ENCODE measurements around the gene CAP2. TPM values are rescaled to one million over a fixed set of nuclear protein-coding genes. Genes with fewer than 3 reads are reported as not detected.

Gene CAP2
- total RNA-seq, 1 experiment from 2014 or later: 11.5 TPM

DNA sequence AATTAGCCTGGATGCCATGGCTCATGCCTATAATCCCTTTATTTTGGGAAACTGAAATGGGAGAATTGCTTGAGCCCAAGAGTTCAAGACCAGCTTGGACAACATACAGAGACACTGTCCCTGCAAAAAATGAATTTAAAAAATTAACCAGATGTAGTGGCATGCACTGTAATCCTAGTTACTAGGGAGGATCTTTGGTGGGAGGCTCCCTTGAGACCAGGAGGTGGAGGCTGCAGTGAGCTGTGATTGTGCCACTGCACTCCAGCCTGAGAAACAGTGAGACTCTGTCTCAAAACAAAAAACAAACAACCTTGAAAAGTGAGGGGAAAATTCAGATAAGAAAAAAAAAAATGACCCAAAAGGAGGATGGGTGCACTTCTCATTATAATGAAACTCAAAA lies 23.4 kb downstream of the CAP2 start:
- peaks cover 35 to 39% of the 10 kb centered on the region in 2 experiments for H3K4me1 Mint-ChIP-seq
- H3K9ac ChIP-seq (ENCODE audit: extremely low read depth, insufficient read length, low read length): no peak overlapping the region

More for the DNA sequence above, 23.4 kb downstream of the CAP2 start:
- Histone ChIP-seq H3K27ac (ENCODE audit: insufficient read length, low read depth, low read length) (no peak overlapping the region), H3K18ac (ENCODE audit: insufficient read length, low read depth, low read length) (no peak overlapping the region), H3K27me3 (ENCODE audit: insufficient read depth, low read length) (no peaks in the 10 kb centered on the region), H4K20me1 (ENCODE audit: control insufficient read depth, insufficient read depth, insufficient read length) (no peaks in the 10 kb centered on the region), H3K79me2 (ENCODE audit: insufficient read depth, low read length) (no peaks in the 10 kb centered on the region; the same call in 1 of the 2 replicates), H2BK120ac (ENCODE audit: low read depth, low read length, poor library complexity, severe bottlenecking) (no peak overlapping the region), H2BK12ac (ENCODE audit: insufficient read length, low read depth, low read length) (no peak overlapping the region), H3K4ac (ENCODE audit: low read depth, low read length) (no peak overlapping the region), H3T11ph (ENCODE audit: low read length) (no peak overlapping the region), H4K91ac (ENCODE audit: insufficient read length, low read depth, low read length) (no peak overlapping the region), H4K5ac (ENCODE audit: insufficient read length, low read depth, low read length) (no peak overlapping the region), H3K79me1 (ENCODE audit: insufficient read depth, low read depth, low read length, poor library complexity, severe bottlenecking) (no peaks in the 10 kb centered on the region), H2AK5ac (ENCODE audit: insufficient read length, low read length) (no peak overlapping the region), H2AFZ (ENCODE audit: low read length) (no peak overlapping the region), H3K4me2 (ENCODE audit: insufficient read depth, insufficient read length, low read length) (no peak overlapping the region), H4K8ac (replicated peaks; ENCODE audit: insufficient read length, low read depth, low read length) (no peak overlapping the region), H3K9me3 (ENCODE audit: control insufficient read depth, low read depth, low read length) (no peaks in the 10 kb centered on the region), H2BK5ac (ENCODE audit: insufficient read length, low read length) (no peak overlapping the region), H3K56ac (ENCODE audit: insufficient read length, low read depth, low read length) (no peak overlapping the region), H2BK15ac (ENCODE audit: low read depth, low read length) (no peak overlapping the region), H2BK20ac (ENCODE audit: low read depth, low read length, poor library complexity, severe bottlenecking) (no peak overlapping the region), H3K4me1 (ENCODE audit: insufficient read depth, low read length) (peaks cover 4% of the 10 kb centered on the region; the same call in 1 of the 2 replicates), H3K14ac (ENCODE audit: insufficient read depth, low read length) (no peak overlapping the region), H3K23ac (ENCODE audit: insufficient read length, low read depth, low read length) (no peak overlapping the region), H3K23me2 (ENCODE audit: insufficient read length, low read depth, low read length, poor library complexity, severe bottlenecking) (no peaks in the 10 kb centered on the region)
- Mint-ChIP-seq H3K36me3 (ENCODE audit: insufficient read depth in 1 of 3, low read depth in 3 of 3) (peaks cover 0 to 4% (median 3%) of the 10 kb centered on the region in 3 experiments; a peak in 2 of 7 replicates), H3K9me3 (peaks cover 3% of the 10 kb centered on the region in 2 experiments; a peak in 4 of 5 replicates), H3K4me3 (no peak overlapping the region), H3K27ac (peak overlapping the region in 2 of 3 experiments; percentile 17 to 59; a peak in 1 of 7 replicates), H3K27me3 (ENCODE audit: low read depth) (no peaks in the 10 kb centered on the region)
- DNase-seq: no peak
- TF ChIP-seq, protein P1, sequence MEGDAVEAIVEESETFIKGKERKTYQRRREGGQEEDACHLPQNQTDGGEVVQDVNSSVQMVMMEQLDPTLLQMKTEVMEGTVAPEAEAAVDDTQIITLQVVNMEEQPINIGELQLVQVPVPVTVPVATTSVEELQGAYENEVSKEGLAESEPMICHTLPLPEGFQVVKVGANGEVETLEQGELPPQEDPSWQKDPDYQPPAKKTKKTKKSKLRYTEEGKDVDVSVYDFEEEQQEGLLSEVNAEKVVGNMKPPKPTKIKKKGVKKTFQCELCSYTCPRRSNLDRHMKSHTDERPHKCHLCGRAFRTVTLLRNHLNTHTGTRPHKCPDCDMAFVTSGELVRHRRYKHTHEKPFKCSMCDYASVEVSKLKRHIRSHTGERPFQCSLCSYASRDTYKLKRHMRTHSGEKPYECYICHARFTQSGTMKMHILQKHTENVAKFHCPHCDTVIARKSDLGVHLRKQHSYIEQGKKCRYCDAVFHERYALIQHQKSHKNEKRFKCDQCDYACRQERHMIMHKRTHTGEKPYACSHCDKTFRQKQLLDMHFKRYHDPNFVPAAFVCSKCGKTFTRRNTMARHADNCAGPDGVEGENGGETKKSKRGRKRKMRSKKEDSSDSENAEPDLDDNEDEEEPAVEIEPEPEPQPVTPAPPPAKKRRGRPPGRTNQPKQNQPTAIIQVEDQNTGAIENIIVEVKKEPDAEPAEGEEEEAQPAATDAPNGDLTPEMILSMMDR (conservative IDR thresholded peaks at IDR 0.05): no peak
